Choroid plexus epithelial cell (primary cell): Measurements from ENCODE around the gene CDH11.

Experiments used
- DNase-seq: peaks from one replicate; pipeline ENCODE4 v3.0.0-alpha.2; 2010; ENCODE audit warnings: low read depth
- H3K4me3 ChIP-seq: 2 replicates; pipeline ENCODE4 v1.5.1; 2011; ENCODE audit warnings: low read depth, mild to moderate bottlenecking, control low read depth, low read length, moderate library complexity
- CTCF ChIP-seq: conservative IDR thresholded peaks from 2 replicates; pipeline ENCODE4 v1.5.1; 2011; ENCODE audit warnings: low read depth, mild to moderate bottlenecking, control low read depth, inconsistent platforms, low read length, moderate library complexity

The CDH11 gene

GRCh38 chr16:64898159-64898558 is 223.7 kb downstream of the CDH11 start:
- no peak for DNase-seq
- H3K4me3 ChIP-seq = no peak overlapping the region
- TF ChIP-seq CTCF = no peak
